Right renal pelvis (tissue), 4 donors: Measurements from ENCODE around the gene SP9. TPM values are rescaled to one million over a fixed set of nuclear protein-coding genes. Genes with fewer than 3 reads are reported as not detected.

Source experiments
- DNase-seq, 4 donors: peaks; one replicate each; pipeline ENCODE4 v3.0.0-alpha.2; 2013; ENCODE audit warnings: low read depth in 4 of 4, low spot score in 3 of 4, missing footprints in 1 of 4
- polyA plus RNA-seq, 4 donors: library from polyadenylated mRNA; unstranded; fragments of 120-200 nt; gene quantifications; one replicate each; pipeline ENCODE4 v1.2.1, GENCODE V29; 2013; ENCODE audit not compliant: insufficient read length in 4 of 4

SP9 gene
- polyA plus RNA-seq, 4 donors, result 0.03 TPM; not detected in 3

DNA sequence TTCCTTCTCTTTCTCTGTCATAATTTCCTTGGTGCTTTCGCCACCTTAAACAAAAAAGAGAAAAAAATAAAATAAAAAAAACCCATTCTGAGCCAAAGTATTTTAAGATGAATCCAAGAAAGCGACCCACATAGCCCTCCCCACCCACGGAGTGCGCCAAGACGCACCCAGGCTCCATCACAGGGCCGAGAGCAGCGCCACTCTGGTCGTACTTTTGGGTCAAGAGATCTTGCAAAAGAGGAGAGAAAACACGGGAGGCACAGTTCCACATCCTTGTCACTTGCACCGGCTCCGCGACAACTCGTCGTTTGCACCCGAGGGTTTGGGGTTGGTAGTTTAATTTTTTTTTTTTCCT is 1.8 kb upstream of the SP9 start:
- no peak for DNase-seq

DNA sequence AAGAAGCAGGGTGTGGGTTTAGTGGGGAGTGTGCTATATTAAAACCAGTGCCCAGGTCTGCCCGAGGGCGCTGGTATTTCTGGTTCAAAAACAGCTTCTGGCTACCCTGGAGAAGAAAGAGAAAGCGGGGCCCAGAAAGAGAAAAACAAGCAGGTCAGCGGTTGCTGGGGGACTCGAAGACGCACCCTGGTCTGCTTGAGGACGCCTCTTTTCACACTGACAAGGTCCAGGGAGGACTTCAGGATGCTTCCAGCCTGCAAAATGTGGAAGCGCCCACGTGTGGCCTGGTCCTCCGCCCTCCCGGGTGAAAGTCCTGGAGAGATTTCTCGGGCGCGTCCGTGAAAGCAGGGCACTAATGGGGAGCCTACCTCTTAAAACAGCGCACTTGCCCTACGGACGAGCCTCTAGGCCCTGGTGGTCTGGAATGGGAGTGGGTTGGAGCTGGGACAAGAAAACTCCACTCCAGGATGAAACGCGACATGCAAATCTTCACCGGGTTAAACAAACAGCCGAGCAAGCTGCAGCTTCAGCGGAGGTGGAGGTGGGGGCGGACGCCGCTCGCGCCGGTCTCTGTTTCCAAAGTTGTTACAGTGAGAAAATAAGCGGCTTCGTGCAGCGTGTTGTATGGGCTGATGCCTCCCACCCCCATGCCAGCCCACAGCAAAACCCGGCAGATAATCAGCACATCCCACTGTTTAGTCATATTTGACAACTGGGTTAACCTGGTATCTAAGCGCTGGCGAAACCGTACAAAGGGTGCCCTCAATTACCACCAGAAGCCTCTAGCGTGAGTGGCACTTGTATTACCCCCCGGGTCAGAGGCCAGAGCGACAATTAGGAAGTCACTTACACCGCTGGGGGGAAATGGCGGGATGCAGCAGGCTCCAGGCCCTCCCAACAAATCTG is 1.1 kb upstream of the SP9 start:
- DNase-seq, result no peak

DNA sequence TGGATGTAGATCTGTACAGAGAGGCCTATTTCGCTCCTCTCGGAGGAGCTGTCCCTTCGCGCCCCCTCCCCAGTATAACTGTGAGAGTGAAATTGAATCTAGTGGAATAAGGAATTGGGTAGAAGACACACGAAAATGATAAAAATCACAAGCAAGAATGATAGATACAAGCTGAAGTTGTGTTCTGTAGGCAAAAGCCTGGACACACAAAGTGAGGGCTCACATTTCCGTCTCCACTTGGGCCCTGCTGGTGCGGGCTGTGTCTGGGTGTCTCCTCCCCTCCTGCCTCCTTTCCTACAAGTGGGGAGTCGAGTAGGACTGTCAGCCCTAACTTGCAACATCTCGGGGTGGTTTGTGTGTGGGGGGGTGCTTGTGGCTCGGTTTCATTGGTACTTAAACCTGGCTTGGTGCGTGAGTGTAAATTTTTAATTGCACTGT is 457 bp upstream of the SP9 start:
- DNase-seq, result no peak

DNA sequence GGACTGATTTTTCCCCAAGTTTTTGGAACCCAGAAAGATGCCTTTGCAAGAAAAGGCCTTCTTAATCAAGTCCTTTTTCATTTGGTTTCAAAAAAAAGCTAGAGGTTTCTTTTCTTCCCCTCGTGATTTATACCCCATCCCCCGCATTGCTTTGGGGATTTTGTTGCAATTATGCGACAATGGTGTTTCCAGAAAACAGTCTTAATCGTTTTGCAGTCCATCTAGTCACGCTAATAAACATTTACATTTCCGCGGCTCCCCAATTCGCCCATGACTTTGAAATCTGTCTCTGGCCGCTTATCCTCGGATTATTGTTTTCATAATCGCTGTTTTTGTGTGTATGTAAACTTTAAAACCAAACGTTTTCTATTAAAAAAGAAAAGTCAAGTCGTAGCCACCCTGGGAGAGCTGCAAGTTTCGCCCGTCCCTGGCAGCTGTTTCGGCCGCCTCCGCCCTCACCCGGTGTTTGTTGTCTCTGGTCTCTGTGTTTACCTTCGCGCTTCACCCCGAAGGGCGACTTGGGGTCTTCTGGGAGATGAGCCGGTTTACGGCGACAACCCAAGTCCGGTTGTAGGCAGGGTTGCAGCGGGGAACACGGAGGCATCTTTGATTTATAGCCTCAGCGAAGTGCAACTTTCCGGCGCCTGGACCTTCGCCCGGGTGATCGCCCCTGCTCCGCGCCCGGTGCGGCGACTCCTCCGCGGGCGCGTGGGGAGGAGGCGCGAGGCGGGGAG is 667 bp downstream of the SP9 start:
- DNase-seq, result no peak

DNA sequence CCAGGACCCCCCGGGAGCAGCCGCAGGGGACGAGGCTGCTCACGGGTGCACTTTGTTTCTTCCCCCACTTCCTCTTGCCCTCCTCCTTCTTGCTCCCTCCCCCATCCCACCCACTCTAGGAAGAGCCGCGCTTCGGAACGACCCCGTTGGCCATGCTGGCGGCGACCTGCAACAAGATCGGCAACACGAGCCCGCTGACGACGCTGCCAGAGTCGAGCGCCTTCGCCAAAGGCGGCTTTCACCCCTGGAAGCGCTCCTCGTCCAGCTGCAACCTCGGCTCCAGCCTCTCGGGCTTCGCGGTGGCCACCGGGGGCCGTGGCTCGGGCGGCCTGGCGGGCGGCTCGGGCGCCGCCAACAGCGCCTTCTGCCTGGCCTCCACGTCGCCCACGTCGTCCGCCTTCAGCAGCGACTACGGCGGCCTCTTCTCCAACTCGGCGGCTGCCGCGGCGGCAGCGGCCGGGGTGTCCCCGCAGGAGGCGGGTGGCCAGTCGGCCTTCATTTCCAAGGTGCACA is 1.3 kb downstream of the SP9 start:
- peak in 1 of 4 donors; percentile 38 for DNase-seq

DNA sequence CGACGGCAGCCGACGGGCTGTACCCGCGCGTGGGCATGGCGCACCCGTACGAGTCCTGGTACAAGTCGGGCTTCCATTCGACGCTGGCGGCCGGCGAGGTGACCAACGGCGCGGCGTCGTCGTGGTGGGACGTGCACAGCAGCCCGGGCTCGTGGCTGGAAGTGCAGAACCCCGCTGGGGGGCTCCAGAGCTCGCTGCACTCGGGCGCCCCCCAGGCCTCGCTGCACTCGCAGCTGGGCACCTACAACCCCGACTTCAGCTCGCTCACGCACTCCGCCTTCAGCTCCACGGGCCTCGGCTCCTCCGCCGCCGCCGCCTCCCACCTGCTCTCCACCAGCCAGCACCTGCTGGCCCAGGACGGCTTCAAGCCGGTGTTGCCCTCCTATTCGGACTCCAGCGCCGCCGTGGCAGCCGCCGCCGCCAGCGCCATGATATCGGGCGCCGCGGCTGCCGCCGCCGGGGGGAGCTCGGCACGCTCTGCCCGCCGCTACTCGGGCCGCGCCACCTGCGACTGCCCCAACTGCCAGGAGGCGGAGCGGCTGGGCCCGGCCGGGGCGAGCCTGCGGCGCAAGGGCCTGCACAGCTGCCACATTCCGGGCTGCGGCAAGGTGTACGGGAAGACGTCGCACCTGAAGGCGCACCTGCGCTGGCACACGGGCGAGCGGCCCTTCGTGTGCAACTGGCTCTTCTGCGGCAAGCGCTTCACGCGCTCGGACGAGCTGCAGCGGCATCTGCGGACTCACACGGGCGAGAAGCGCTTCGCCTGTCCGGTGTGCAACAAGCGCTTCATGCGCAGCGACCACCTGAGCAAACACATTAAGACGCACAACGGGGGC is 2.0 kb downstream of the SP9 start:
- DNase-seq, result peak in 1 of 4 donors; percentile 35

DNA sequence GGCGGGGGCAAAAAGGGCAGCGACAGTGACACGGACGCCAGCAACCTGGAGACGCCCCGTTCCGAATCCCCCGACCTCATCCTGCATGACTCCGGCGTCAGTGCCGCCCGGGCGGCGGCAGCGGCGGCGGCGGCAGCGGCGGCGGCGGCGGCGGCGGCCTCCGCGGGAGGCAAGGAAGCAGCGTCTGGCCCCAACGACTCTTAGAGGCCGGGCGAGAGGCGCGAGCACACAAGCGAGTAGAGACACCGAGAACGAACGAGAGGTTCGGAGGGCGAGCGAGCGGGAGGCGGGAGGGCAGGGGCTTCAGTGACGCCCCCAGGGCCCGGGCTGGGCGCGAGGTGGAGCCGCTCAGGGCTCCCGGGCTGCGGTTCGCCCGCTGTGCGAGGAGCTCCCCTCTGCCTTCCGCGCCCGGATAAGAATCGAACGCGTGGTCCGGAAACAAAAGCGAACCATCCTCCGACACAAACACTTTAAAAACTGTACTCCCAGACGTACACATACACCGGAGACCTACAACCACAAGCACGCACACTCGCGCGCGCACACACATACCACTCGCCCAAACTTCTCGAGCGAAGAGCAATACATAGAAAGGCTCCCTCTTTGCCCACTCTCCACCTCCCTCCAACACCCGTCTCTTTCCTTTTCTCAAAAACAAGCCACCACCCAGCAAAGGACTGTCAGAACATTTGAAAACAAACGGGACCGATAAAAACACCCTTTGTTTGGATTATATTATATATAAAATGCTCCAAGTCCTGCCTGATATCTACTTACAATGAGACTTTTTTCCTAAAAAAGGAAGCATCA is 2.8 kb downstream of the SP9 start:
- DNase-seq, result peak in 1 of 4 donors; percentile 53

DNA sequence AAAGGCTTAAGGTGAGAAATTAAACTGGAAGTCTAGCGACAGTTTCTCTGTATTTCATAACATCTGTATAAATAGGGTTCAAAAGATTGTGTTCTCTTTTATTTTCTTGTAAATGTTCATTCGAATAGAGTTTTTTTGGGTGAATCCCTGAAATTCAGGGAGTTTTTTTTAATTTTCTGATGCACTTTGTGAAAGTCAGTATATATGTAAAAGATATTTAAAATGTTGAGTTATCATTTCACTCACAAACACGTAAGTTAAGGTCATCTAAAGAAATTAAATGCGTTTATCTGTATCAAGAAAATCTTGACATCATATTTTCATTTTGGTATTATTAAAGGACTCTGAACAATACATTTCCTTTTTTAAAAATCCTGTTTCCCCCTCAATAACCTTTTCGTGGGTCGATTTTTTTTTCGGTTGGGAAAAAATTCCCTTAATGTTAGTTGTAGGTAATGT is 3.4 kb downstream of the SP9 start:
- DNase-seq, result peak in 1 of 4 donors; percentile 18

DNA sequence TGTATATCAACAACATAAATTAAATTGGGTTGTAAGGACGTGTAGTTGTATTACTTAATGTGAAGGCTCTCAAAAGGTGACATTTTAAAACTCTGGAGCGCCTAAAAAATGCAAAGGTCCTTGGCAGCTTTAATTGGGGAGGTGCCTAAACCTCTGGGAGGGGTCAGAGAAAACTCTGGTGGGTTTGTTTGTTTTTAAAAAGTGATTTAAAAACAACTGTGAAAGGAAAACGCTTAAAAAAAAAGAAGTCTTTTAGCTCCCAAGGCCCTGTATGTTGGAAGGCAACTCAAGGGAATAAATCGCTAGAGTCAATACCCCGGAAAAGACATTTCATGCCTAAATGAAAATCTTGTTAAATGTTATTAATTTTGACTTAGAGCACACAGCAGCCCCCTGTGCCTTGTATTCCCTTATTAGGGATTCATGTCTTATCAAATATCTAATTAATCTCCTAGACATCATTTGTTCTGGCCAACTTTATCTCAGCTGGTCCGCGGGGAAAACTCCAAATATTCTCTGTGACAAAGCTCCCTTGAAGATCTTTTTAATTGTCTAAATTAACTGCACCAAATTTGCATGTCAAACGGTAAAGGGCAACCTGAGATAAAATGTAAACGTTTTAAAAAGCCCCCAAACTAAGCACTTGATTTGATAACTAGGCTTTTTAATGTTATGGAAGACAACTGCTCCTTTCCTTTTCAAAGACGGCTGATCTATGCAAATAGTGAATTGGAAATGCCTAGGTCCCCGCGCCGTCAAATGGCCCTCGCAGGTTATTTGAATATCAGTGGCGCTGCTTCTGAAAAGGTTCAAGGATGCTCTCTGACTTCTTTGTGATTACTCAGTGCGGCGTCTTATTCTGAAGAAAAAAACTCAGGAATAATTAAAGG is 4.2 kb downstream of the SP9 start:
- peak in 1 of 4 donors; percentile 29 for DNase-seq

DNA sequence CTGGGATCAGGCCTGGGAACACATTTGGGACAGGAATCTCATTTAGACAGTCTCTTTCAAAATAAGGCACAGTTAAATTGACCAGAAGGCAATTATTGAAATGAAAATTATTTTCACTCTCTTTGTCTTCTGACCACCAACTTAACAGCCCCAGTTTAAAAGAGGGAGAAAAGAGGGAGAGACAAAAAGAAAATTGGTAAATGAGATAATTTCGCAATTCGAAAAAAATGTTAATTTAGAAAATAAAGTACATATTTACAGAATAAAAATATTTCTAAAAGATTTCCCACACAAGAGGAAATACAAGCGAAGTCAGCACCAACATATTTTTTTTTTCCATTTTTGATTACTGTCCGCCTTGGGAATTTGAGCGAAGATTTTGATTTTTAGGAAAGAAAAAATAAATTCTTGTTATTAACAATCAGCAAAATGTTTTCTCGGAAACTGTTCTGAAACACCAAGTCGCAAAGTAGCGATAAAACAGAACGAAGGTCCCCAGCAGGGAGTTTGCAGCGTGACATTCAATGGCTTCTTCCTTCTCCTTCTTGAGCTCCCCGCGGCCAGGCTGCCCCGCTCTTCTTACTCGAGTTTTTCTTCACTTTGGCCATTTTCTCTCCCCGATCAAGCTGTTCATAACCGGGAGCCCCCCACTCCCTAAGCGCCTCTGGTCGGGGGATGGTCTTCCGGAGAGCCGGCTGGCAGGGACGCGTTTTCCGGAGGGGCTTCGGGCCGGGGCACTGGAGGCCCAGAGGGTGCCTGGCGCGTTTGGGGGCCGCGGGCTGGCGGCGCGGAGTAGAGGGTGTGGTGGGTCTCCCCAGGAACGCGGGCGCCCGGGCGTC is 5.0 kb downstream of the SP9 start:
- peak in 1 of 4 donors; percentile 18 for DNase-seq

DNA sequence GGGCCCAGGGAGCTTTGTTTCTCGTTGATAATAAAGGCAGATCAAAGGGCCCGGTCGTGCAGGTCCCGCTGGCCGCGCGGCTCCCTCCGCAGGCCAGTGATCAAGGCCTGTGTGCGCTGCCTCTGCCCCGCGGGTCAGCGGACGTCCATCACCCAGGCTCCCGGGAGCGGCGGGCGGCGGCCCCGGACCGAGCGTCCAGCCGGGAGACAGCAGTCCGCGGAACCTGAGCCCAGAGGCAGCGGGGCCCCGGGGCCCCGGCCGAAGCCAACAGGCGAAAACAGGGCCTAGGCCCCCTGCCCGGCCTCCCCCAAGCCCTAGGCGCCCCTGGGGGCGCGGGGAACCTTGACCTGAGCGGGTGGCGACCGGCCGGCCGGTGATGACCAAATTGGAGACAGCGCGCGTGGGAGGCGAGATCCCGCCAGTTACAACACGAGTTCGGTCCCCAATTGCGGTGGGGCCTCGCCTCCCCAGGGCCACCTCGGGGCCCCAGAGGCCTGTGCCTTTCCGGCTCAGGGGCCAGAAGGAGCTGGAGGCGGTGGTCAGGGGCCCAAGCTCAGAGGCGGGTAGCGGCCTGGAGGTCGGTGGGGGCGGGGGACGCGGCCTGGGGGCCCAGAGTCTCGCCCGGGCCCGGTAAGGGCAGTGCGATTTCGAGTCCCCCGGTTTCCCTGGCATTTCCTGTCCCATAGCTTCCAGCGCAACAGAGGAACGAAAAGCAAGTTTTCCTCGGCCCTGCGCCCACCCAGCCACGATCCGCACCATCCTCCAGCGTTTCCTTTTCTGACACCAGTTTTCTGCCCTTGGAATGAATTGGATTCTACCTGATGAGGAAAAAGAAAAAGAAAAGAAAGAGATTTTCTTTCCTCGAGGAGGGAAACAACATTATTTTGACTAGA is 5.9 kb downstream of the SP9 start:
- peak in 1 of 4 donors; percentile 20 for DNase-seq

DNA sequence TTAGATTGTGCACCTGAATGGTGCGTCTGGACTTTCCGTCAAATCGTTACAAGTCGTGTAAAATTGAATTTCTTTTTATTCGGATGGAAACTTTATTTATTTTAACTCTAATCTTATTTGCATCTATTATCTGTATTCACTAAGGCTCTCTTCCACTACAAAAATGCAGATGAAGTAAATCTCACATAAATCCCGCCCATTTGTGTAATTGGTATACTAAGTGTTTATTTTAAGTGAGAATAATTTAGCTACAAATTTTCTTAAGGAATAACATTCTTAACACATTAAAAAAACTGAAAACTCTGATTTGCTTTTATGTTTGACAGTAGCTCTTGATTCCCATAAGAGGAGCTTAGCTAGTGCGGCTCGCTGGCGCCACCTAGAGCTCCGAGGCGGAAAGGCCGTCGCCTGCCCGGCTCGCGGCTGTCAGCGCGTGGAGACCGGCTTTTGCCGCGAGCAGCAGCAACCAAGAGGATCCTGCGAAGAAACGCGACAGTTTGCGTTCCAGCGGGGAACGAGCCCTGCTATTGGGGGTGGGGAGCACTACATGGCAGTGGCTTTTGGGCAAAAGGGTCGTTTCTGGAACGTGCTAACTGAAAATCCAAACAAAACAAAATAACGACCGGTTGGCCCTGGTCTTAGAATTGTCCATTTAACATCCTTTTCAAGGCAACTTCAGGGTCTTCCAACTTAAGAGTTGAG is 6.7 kb downstream of the SP9 start:
- DNase-seq, result peak in 1 of 4 donors; percentile 84

DNA sequence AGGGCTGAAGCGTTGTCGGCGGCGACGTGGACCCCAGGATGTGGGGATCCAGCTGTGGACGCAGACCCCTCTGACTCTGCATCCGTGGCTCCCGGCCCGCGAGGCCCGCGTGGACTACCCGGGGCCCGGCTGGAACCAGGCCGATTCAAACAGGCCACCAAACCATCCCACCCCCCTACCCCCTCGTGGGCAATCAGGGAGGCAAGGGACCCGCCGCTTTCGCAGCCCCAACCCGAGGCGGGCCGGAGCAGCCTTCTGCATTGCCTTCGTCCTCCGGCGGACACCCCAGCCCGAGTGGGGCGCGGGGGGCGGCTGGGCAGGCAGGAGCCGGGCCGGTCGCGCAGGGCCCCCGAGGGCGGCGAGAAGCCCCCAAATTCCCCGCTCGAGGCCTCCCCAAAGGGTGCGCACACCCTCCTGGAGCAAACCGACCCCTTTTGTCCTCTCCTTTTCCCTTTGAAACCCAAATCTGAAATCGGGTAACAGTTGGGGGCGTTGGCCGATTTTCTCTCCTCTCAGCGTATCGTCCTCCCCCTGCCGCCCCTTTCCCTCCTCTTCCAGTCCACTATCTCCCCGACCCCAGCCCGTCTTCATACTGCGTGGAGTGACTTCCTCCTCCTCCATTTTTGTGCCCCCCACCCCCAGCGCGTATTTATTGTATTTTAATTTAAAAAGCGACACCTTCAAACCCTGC is 7.4 kb downstream of the SP9 start:
- no peak for DNase-seq

DNA sequence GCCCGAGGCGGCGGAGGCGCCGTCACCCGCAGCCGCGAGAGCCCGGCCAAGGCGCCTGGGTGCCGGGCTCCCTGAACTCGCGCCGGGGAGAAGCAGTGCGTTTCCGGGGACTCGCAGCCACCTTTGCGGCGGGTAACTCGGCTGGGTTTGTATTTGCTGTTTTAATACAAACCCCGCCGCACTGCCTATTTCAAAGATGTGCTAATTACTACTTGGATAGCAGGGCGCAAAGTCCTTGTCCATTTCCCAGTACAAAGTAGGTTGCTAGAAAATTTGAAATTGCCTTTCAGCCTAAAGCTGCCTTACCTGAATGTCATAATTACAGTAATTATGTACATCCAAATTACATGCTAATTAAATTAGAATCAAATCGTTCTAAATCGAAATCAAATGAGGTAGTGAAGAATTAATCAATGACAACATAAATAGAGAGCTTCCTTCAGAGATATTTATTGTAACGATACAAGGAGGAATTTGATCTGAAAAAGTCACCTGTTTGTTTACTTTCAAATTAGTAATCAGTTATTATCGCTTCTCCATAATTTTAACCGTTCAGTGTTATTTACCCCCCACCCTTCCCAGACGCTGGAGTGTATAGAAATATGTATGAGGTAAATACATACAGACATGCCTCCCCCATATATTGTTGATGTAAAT is 8.1 kb downstream of the SP9 start:
- DNase-seq, result peak in 1 of 4 donors; percentile 29

DNA sequence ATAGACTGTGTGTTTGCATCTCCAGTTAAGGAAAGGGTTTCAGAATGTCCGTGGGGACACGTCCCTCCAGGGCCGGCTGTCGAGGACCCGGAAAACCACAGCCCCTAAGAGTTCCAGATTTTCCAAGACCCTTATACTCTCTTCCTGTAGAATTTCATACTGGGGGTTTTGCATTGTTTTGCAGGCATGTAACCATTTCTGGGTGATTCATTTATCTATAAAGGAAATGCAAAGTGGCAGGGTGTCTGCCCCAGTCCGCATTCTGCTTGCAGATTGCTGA is 8.5 kb downstream of the SP9 start:
- peak in 1 of 4 donors; percentile 23 for DNase-seq
